Epidermal melanocyte (primary cell): Measurements from ENCODE around the gene ANGPTL4.
A peak's percentile ranks its signal among the peaks of the same experiment; 100 is the strongest.
"Not testable (repeated sequence)": the region's sequence is repeated elsewhere in the genome, so short reads cannot be mapped to it uniquely, and the experiment has no call there.

ENCODE experiments used
- DNase-seq: peaks from one replicate; pipeline ENCODE4 v3.0.0; 2011; ENCODE audit warnings: low spot score; ENCODE audit not compliant: insufficient read length

ANGPTL4 gene

GRCh38 chr19:8361921-8362793 lies 1.8 kb upstream of the ANGPTL4 start:
- DNase-seq, result peak; percentile 81

DNA sequence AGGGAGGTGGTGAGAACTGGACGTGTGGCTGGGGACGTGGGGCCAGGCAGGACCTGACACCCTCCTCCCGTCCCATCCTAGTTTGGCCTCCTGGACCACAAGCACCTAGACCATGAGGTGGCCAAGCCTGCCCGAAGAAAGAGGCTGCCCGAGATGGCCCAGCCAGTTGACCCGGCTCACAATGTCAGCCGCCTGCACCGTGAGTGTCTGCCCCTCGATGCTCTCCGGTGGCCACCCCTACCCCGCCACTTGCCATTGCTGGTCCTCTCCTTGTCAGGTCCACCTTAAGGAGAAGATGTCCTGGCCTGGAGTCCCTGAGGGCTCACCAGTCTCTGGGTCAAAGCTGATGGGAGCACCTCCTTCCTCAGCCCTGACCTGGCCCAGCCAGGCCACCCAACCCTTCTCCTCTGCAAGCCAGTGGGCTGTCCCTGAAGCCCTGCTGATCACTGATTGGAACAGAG lies 2.2 kb downstream of the ANGPTL4 start:
- no peak for DNase-seq

GRCh38 chr19:8366961-8367326 lies 3.0 kb downstream of the ANGPTL4 start:
- DNase-seq, result no peak

GRCh38 chr19:8367327-8368001 lies 3.5 kb downstream of the ANGPTL4 start:
- DNase-seq, result peak; percentile 99

DNA sequence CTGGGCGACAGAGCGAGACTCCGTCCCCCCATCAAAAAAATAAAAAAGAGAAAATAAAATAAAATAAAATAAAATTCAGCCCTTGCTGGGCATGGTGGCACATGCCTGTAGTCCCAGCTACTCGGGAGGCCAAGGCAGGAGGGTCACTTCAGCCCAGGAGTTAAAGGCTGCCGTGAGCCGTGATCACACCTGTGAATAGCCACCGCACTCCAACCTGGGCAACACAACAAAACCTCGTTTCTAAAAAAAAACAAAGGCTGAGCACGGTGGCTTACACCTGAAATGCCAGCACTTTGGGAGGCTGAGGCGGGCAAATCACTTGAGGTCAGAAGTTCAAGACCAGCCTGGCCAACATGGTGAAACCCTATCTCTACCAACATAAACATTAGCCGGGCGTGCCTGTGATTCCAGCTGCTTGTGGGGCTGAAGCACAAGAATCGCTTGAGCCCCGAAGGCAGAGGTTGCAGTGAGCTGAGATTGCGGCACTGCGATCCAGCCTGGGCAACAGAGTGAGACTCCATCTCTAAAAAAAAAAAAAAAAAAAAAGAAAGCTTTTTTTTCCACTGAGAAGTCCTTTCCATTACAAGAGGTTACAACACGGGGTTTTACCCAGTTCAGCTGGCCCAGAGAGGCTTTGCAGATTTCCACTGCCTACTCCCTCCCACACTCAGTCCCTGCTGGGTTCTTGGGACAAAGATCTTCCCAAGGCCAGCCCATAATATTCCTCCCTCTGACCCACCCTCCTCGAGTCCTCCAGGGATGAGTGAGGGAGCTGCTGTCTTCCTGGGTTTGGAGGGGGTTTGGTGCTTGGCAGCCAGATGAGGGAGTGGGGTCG lies 6.4 kb downstream of the ANGPTL4 start:
- DNase-seq, result no peak

- DNase-seq, result no peak
Measured at GRCh38 chr19:8371011-8371804, 7.3 kb downstream of the ANGPTL4 start.

DNA sequence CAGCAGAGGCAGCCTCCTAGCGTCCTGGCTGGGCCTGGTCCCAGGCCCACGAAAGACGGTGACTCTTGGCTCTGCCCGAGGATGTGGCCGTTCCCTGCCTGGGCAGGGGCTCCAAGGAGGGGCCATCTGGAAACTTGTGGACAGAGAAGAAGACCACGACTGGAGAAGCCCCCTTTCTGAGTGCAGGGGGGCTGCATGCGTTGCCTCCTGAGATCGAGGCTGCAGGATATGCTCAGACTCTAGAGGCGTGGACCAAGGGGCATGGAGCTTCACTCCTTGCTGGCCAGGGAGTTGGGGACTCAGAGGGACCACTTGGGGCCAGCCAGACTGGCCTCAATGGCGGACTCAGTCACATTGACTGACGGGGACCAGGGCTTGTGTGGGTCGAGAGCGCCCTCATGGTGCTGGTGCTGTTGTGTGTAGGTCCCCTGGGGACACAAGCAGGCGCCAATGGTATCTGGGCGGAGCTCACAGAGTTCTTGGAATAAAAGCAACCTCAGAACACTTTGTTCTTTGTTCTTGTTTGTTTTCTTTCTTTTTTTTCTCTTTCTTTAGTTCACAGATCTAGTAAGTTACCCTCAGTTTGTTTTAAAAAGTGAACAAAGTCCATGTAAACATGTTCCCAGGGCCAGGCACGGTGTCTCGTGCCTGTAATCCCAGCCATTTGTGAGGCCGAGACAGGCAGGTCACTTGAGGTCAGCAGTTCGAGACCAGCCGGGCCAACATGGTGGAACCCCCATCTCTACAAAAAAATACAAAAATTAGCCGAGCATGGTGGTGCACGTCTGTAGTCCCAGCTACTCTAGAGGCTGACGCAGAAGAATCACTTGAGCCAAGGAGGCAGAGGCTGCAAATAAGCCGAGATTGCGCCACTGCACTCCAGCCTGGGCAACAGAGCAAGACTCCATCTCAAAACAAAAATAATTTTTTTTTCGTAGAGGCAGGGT lies 10.2 kb downstream of the ANGPTL4 start:
- no peak for DNase-seq

GRCh38 chr19:8375766-8376165 lies 11.8 kb downstream of the ANGPTL4 start:
- DNase-seq, result not testable (repeated sequence)

- not testable (repeated sequence) for DNase-seq
Measured at GRCh38 chr19:8376373-8376974, 12.5 kb downstream of the ANGPTL4 start.

DNA sequence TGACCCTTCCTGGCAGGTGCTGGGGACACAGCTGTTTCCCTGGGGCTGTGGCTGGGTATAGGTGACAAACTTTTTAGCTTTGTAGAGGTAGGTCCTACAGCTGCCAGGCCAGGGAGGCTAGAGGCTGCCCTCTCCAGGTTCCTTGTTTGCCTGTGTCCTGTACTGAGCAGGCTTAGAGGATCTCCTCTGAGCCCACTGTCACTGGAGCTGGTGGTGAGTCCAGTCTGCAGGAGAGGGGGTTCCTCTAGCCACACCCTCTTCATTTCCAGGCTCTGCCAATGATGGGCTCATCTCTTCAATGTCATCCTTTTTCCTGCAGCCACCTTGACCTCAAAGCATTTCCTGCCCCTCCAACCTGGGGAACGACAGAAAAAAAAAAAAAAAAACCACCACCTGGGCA lies 13.6 kb downstream of the ANGPTL4 start:
- no peak for DNase-seq

DNA sequence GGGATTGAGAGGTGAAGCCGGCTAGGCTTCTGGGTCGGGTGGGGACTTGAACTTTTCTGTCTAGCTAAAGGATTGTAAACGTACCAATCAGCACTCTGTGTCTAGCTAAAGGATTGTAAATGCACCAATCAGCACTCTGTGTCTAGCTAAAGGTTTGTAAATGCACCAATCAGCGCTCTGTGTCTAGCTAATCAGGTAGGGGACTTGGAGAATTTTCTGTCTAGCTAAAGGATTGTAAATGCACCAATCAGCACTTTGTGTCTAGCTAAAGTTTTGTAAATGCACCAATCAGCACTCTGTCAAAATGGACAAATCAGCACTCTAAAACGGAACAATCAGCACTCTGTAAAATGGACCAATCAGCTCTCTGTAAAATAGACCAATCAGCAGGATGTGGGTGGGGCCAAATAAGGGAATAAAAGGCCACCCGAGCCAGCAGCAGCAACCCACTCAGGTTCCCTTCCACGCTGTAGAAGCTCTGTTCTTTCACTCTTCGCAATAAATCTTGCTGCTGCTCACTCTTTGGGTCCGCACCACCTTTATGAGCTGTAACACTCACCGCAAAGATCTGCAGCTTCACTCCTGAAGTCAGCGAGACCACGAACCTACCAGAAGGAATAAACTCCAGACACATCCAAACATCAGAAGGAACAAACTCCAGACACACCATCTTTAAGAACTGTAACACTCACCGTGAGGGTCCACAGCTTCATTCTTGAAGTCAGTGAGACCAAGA lies 15.4 kb downstream of the ANGPTL4 start:
- not testable (repeated sequence) for DNase-seq

- DNase-seq, result not testable (repeated sequence)
Measured at GRCh38 chr19:8384569-8384968, 20.6 kb downstream of the ANGPTL4 start.

GRCh38 chr19:8385103-8385502 lies 21.1 kb downstream of the ANGPTL4 start:
- not testable (repeated sequence) for DNase-seq

- DNase-seq, result not testable (repeated sequence)
Measured at GRCh38 chr19:8385566-8385965, 21.6 kb downstream of the ANGPTL4 start.

GRCh38 chr19:8386419-8386818 lies 22.5 kb downstream of the ANGPTL4 start:
- not testable (repeated sequence) for DNase-seq

DNA sequence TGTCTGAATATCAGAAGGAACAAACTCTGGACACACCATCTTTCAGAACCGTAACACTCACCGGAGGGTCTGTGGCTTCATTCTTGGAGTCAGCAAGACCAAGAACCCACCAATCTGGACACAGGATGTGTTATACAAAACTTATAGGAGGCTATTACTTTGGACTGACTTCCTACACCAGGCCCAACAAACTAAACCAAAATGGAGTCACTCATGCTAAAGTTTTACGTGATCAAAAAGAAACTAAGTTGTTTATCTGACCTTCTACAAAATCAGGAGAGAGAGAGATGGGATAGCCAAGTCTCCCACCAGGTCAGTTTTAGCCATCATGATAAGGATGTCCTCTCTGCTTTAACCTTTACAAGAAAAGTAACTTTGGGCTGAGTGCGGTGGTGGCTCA lies 23.0 kb downstream of the ANGPTL4 start:
- no peak for DNase-seq

DNA sequence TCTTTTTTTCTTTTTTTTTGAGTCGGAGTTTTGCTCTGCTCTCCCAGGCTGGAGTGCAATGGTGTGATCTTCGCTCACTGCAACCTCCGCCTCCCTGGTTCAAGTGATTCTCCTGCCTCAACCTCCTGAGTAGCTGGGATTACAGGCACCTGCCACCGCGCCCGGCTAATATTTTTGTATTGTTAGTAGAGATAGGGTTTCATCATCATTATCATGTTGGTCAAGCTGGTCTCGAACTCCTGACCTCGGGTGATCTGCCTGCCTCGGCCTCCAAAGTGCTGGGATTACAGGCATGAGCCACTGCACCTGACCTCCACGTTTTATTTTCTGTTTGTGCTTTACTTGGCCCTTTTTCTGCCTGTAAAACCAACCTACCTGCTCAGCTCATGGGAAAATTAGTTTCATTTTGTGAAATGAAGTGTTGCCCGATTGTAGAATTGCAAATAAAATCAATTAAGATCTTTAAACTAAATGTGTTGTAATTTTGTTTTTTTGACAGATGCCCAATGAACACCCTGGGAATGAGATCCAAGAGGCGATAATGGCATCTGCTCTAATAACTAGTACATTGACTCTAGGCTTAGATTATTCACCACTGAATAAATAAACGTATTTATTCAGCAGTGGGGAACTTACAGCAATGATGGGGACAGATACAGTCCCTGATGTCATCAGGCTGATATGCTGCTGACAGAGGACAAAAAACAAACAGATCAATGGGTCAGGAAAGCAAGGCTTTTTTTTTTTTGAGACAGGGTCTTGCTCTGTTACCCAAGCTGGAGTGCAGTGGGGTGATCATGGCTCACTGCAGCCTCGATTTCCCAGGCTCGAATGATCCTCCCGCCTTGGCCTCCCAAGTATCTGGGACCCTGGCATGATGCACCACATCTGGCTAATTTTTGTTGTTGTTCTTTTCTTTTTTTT lies 24.0 kb downstream of the ANGPTL4 start:
- no peak for DNase-seq

- DNase-seq, result no peak
Measured at GRCh38 chr19:8388612-8388958, 24.6 kb downstream of the ANGPTL4 start.
